Mesodermal cell (in vitro differentiated cells): ENCODE data around the gene MAGED2. TPM values are rescaled to one million over a fixed set of nuclear protein-coding genes. Genes with fewer than 3 reads are reported as not detected.
"Not testable (repeated sequence)": the region's sequence is repeated elsewhere in the genome, so short reads cannot be mapped to it uniquely, and the experiment has no call there.

ENCODE experiments used
- H3K27ac ChIP-seq: 2 replicates; pipeline ENCODE4 v1.7.0; 2013; ENCODE audit warnings: mild to moderate bottlenecking, low read depth, low read length, moderate library complexity; ENCODE audit not compliant: severe bottlenecking
- H3K36me3 ChIP-seq: 2 replicates; pipeline ENCODE4 v1.7.1; 2013; ENCODE audit warnings: mild to moderate bottlenecking, low read length, moderate library complexity; ENCODE audit not compliant: control insufficient read depth, insufficient read depth
- H3K4me1 ChIP-seq: one replicate; pipeline ENCODE4 v1.7.1; 2013; ENCODE audit warnings: mild to moderate bottlenecking, low read length; ENCODE audit not compliant: insufficient read depth, control insufficient read depth, poor library complexity, severe bottlenecking
- H3K4me3 ChIP-seq: 2 replicates; pipeline ENCODE4 v1.7.0; 2013; ENCODE audit warnings: low read length, control low read depth, mild to moderate bottlenecking; ENCODE audit not compliant: insufficient read depth, poor library complexity, severe bottlenecking; ENCODE audit errors: extremely low read depth
- H3K9me3 ChIP-seq: 2 replicates; pipeline ENCODE4 v1.7.1; 2013; ENCODE audit warnings: mild to moderate bottlenecking, low read length, moderate library complexity; ENCODE audit not compliant: control insufficient read depth
- WGBS, 2 experiments: methylation state at CpG; one replicate each; pipeline ENCODE4 v1.1.5; 2013; ENCODE audit warnings: missing lambda C conversion rate in 2 of 2; ENCODE audit not compliant: insufficient coverage in 2 of 2; 5-methylcytosine and 5-hydroxymethylcytosine counted together
- polyA plus RNA-seq, 2 experiments: library from polyadenylated mRNA; stranded (reverse); fragments of 50-300 nt; gene quantifications; one replicate each; pipeline ENCODE4 v1.2.3, GENCODE V29; 2013

The MAGED2 gene
- polyA plus RNA-seq (2013, experiment 1 of 2), result 578 TPM
- 510 TPM for polyA plus RNA-seq (2013, experiment 2 of 2)

- WGBS, 2 experiments, result 0% methylated on average over 2 to 8 of the region's 17 CpGs
- peaks cover 33% of the 10 kb centered on the region for H3K36me3 ChIP-seq
- H3K4me3 ChIP-seq, result peak within 1 kb of the TSS; percentile 73
- no peaks in the 10 kb centered on the region for H3K9me3 ChIP-seq
- H3K27ac ChIP-seq, result peak within 1 kb of the TSS; percentile 92
- H3K4me1 ChIP-seq, result peaks cover 5% of the 10 kb centered on the region
Observed at GRCh38 chrX:54807524-54808108, at the start of gene MAGED2. Gene MAGED2, plus strand, starts transcription at chrX:54807745. Its CDS starts 1,587 bp downstream, at chrX:54809332.

GRCh38 chrX:54758114-54759055, 49.2 kb upstream of the MAGED2 start:
- H3K36me3 ChIP-seq, result no peaks in the 10 kb centered on the region
- no peaks in the 10 kb centered on the region for H3K9me3 ChIP-seq
- no peak overlapping the region for H3K27ac ChIP-seq
- H3K4me3 ChIP-seq, result no peak overlapping the region
- WGBS, 2 experiments, result 95% methylated on average over 6 to 11 of the region's 21 CpGs
- H3K4me1 ChIP-seq, result no peaks in the 10 kb centered on the region

DNA sequence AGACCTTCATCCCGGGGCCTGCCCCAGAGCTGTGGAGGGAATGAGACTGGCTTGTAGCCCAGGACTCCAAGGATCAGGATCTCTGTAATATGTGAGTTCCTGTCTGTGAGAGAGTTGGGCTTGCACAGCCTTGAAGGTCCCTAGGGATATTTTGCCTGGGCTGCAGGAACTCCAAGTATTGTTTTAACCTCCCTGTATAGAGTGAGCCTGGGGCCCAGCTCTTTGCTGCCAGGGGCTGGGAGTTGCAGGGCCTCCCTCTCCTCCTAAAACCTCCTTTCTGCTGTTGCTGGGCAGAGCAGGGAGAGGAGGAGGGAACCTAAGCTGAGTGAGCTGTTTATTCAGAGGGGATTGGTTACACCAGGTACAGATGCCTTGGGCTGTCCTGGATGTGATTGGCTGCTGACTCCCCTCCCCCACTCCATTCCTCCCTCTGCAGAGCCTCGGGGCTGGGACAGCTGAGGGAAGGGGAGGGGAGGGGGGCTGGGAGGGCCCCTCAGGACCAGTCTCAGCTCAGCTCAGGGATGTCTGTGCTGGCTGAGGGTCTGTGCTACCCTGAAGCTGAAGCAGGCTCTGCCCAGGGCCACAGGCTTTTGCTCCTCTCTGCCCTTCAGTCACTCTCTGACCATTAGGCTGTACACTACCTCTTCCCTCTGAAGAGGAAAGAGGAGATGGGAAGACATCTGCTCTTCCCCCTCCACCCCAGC, 33.0 kb upstream of the MAGED2 start:
- 100% methylated on average over 1 of the region's 2 CpGs; no CpG with 5 or more reads in 1 of the 2 experiments for WGBS, 2 experiments
- H3K4me1 ChIP-seq, H3K36me3 ChIP-seq, H3K9me3 ChIP-seq, H3K4me3 ChIP-seq: not testable (repeated sequence)
- peak overlapping the region; percentile 83 for H3K27ac ChIP-seq

DNA sequence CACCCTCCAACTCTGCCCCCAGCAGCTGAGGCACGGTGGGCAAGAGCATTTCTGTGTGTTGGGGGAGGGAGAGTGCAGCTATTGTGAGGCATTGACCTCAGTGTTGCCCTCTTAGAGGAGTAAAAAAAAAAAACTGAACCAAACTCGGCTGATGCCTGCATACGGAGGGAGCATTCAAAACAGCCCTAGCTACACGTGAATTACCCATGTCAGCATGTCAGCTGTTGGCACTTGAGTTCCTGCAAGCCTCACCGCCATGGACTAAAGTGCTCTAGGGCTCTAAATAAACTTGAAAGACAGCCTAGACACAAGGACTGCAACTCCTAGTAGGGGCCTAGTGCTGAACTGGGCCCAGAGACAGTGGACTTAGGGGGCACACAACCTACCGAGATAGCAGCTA, 31.5 kb upstream of the MAGED2 start:
- H3K4me3 ChIP-seq, result no peak overlapping the region
- H3K27ac ChIP-seq, result no peak overlapping the region
- peaks cover 3% of the 10 kb centered on the region for H3K4me1 ChIP-seq
- 86 to 94% methylated on average over 3 of the region's 6 CpGs for WGBS, 2 experiments
- no peaks in the 10 kb centered on the region for H3K36me3 ChIP-seq
- H3K9me3 ChIP-seq, result no peaks in the 10 kb centered on the region

DNA sequence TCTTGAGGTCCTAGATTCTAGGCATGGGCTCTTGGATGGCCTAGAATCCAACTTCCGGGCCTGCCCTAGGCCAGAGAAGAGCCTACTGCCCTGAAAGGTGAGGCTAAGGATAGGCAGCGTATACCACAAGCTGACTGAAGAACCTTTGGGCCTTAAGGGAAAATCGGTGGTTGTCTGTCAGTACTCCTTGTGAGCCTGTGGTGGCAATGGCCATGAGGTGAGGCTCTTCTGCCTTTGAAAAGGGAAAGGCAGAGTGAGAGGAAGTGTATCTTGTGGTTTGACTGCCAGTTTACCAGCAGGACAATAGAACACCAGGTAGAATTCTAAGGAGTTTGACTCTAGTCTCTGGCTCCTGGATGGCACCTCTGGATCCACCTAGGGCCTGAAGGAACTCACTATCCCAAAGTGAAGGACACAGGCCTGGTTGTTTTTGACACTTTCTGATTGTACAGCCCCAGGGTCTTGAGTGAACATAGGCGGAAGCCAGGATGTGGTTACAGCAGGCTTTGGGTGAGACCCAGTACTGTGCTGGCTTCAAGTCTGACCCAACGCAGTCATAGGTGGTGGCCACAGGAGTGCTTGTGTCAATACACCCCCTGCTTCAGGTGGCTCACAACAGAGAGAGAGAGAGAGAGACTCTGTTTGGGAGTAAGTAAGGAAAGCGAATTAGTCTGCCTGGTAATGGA, 30.4 kb upstream of the MAGED2 start:
- H3K36me3 ChIP-seq, result no peaks in the 10 kb centered on the region
- no peaks in the 10 kb centered on the region for H3K9me3 ChIP-seq
- no peak overlapping the region for H3K27ac ChIP-seq
- WGBS, 2 experiments, result 88 to 94% methylated on average over 2 to 3 of the region's 6 CpGs
- H3K4me1 ChIP-seq, result peaks cover 3% of the 10 kb centered on the region
- no peak overlapping the region for H3K4me3 ChIP-seq

- Histone ChIP-seq H3K4me1 (no peaks in the 10 kb centered on the region), H3K36me3 (no peaks in the 10 kb centered on the region), H3K9me3 (no peaks in the 10 kb centered on the region), H3K27ac (no peak overlapping the region), H3K4me3 (no peak overlapping the region)
- WGBS, 2 experiments, result 39 to 52% methylated on average over 2 to 3 of the region's 4 CpGs
Observed at GRCh38 chrX:54785901-54786300, 21.6 kb upstream of the MAGED2 start.

DNA sequence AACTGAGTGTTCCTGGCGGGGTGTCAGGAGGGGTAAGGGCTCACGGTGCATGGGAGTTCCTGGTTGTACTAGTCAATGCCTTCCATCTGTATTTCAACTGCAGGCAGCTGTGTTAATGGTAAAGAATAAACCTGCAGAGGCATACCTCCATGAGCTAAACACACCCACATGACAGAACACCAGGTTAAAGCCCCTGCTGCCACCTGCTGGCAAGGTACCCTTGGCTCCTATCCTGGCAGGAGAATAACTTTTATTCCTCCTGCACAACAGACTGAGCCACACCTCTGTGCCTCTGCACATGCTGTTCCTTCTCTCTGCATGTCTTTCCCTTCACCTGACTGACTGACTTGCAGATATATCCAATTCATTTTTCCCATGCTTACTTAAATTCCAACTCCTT, 20.6 kb upstream of the MAGED2 start:
- WGBS, 2 experiments, result no CpG with 5 or more reads among the region's 2 CpGs
- no peak overlapping the region for H3K4me3 ChIP-seq
- H3K36me3 ChIP-seq, result no peaks in the 10 kb centered on the region

DNA sequence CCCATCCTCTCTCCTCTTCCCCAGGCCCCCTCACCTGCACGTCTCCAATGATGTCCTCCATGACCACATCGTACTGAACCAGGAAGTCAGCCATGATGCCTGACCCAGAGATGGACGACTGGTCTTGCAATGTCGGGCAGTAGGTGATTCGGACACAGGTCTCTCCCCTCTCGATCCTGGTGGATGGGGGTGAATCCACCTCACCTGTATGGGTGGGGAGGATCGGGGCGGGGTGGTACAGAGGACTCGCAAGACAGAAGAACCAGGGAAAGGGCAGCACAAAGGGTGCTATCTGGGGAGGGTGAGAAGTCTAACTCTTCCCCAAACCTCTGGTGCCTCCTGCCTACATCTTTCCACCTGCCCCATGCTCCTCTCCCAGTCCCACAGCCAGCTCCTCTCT, 19.1 kb upstream of the MAGED2 start:
- Histone ChIP-seq H3K4me1 (no peaks in the 10 kb centered on the region), H3K4me3 (no peak overlapping the region), H3K36me3 (no peaks in the 10 kb centered on the region), H3K27ac (no peak overlapping the region), H3K9me3 (no peaks in the 10 kb centered on the region)
- 93% methylated on average over 3 of the region's 9 CpGs; no CpG with 5 or more reads in 1 of the 2 experiments for WGBS, 2 experiments

More for the DNA sequence above, 20.6 kb upstream of the MAGED2 start:
- no peaks in the 10 kb centered on the region for H3K9me3 ChIP-seq
- no peak overlapping the region for H3K27ac ChIP-seq
- H3K4me1 ChIP-seq, result no peaks in the 10 kb centered on the region

DNA sequence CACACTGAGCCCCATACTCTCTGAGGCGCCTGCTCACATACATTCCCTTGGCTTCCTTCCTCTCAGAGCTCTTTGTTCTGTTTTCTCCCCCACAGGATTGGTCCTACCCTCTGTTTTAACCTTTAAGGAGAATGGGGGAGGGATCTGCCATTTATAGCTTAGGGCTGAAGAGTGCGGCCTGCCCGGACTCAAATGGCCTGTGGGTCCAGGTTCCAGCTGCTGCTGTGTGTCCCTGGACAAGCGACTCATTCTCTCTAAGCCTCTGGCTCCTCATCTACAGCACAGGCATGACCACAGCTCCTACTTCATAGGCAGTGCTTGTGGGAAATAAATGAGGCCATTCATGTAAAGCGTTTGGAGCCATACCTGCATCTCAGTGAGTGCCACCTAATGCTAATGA, 18.1 kb upstream of the MAGED2 start:
- H3K4me1 ChIP-seq, H3K36me3 ChIP-seq, H3K27ac ChIP-seq, H3K9me3 ChIP-seq, H3K4me3 ChIP-seq: not testable (repeated sequence)
- no CpG with 5 or more reads among the region's 5 CpGs for WGBS, 2 experiments

GRCh38 chrX:54794028-54794427, 13.5 kb upstream of the MAGED2 start:
- Histone ChIP-seq H3K36me3 (no peaks in the 10 kb centered on the region), H3K4me3 (no peak overlapping the region), H3K9me3 (no peaks in the 10 kb centered on the region), H3K27ac (no peak overlapping the region), H3K4me1 (no peaks in the 10 kb centered on the region)
- WGBS, 2 experiments, result no CpG with 5 or more reads among the region's 1 CpG
